ENCODE measurements around the gene DCLK1.

The DCLK1 gene

GRCh38 chr13:36108954-36109353, 22.2 kb downstream of the DCLK1 start:
- TF ChIP-seq POLR2AphosphoS5 (IDR thresholded peaks at IDR 0.05; ENCODE audit: low read depth, low read length) (no peak), TAF1 (IDR thresholded peaks at IDR 0.05; ENCODE audit: borderline replicate concordance, insufficient read depth, low read length) (no peak), SIN3A (IDR thresholded peaks at IDR 0.05; ENCODE audit: borderline replicate concordance, insufficient read depth, low read length) (no peak), REST (IDR thresholded peaks at IDR 0.05; ENCODE audit: insufficient read depth in 1 of 2, low read depth in 2 of 2, low read length in 2 of 2) (no peak), FOXP2 (optimal IDR thresholded peaks at IDR 0.05; ENCODE audit: borderline replicate concordance, extremely low read depth, extremely low read length, insufficient read depth) (no peak)

- no peak for TF ChIP-seq POLR2AphosphoS5 (IDR thresholded peaks at IDR 0.05; ENCODE audit: low read depth, low read length)
- no peak for TF ChIP-seq REST (IDR thresholded peaks at IDR 0.05; ENCODE audit: insufficient read depth in 1 of 2, low read depth in 2 of 2, low read length in 2 of 2)
- no peak for TF ChIP-seq SIN3A (IDR thresholded peaks at IDR 0.05; ENCODE audit: borderline replicate concordance, insufficient read depth, low read length)
- no peak for TF ChIP-seq TAF1 (IDR thresholded peaks at IDR 0.05; ENCODE audit: borderline replicate concordance, insufficient read depth, low read length)
- TF ChIP-seq FOXP2 (optimal IDR thresholded peaks at IDR 0.05; ENCODE audit: borderline replicate concordance, extremely low read depth, extremely low read length, insufficient read depth) = no peak
Measured at GRCh38 chr13:36108342-36108741, 22.8 kb downstream of the DCLK1 start.

GRCh38 chr13:36107521-36107920, 23.7 kb downstream of the DCLK1 start:
- TF ChIP-seq REST (IDR thresholded peaks at IDR 0.05; ENCODE audit: insufficient read depth in 1 of 2, low read depth in 2 of 2, low read length in 2 of 2) (no peak), SIN3A (IDR thresholded peaks at IDR 0.05; ENCODE audit: borderline replicate concordance, insufficient read depth, low read length) (no peak), FOXP2 (optimal IDR thresholded peaks at IDR 0.05; ENCODE audit: borderline replicate concordance, extremely low read depth, extremely low read length, insufficient read depth) (no peak), POLR2AphosphoS5 (IDR thresholded peaks at IDR 0.05; ENCODE audit: low read depth, low read length) (no peak), TAF1 (IDR thresholded peaks at IDR 0.05; ENCODE audit: borderline replicate concordance, insufficient read depth, low read length) (no peak)

- TF ChIP-seq TAF1 (IDR thresholded peaks at IDR 0.05; ENCODE audit: borderline replicate concordance, insufficient read depth, low read length) (no peak), FOXP2 (optimal IDR thresholded peaks at IDR 0.05; ENCODE audit: borderline replicate concordance, extremely low read depth, extremely low read length, insufficient read depth) (no peak), POLR2AphosphoS5 (IDR thresholded peaks at IDR 0.05; ENCODE audit: low read depth, low read length) (no peak), SIN3A (IDR thresholded peaks at IDR 0.05; ENCODE audit: borderline replicate concordance, insufficient read depth, low read length) (no peak), REST (IDR thresholded peaks at IDR 0.05; ENCODE audit: insufficient read depth in 1 of 2, low read depth in 2 of 2, low read length in 2 of 2) (no peak)
Measured at GRCh38 chr13:36105726-36106125, 25.5 kb downstream of the DCLK1 start.

GRCh38 chr13:36102721-36103120, 28.5 kb downstream of the DCLK1 start:
- TF ChIP-seq TAF1 (IDR thresholded peaks at IDR 0.05; ENCODE audit: borderline replicate concordance, insufficient read depth, low read length) = no peak
- no peak for TF ChIP-seq POLR2AphosphoS5 (IDR thresholded peaks at IDR 0.05; ENCODE audit: low read depth, low read length)
- TF ChIP-seq SIN3A (IDR thresholded peaks at IDR 0.05; ENCODE audit: borderline replicate concordance, insufficient read depth, low read length) = no peak
- no peak for TF ChIP-seq FOXP2 (optimal IDR thresholded peaks at IDR 0.05; ENCODE audit: borderline replicate concordance, extremely low read depth, extremely low read length, insufficient read depth)
- no peak for TF ChIP-seq REST (IDR thresholded peaks at IDR 0.05; ENCODE audit: insufficient read depth in 1 of 2, low read depth in 2 of 2, low read length in 2 of 2)
